ENCODE data around the gene ADAMTSL2.
A peak's percentile ranks its signal among the peaks of the same experiment; 100 is the strongest.

Gene ADAMTSL2

DNA sequence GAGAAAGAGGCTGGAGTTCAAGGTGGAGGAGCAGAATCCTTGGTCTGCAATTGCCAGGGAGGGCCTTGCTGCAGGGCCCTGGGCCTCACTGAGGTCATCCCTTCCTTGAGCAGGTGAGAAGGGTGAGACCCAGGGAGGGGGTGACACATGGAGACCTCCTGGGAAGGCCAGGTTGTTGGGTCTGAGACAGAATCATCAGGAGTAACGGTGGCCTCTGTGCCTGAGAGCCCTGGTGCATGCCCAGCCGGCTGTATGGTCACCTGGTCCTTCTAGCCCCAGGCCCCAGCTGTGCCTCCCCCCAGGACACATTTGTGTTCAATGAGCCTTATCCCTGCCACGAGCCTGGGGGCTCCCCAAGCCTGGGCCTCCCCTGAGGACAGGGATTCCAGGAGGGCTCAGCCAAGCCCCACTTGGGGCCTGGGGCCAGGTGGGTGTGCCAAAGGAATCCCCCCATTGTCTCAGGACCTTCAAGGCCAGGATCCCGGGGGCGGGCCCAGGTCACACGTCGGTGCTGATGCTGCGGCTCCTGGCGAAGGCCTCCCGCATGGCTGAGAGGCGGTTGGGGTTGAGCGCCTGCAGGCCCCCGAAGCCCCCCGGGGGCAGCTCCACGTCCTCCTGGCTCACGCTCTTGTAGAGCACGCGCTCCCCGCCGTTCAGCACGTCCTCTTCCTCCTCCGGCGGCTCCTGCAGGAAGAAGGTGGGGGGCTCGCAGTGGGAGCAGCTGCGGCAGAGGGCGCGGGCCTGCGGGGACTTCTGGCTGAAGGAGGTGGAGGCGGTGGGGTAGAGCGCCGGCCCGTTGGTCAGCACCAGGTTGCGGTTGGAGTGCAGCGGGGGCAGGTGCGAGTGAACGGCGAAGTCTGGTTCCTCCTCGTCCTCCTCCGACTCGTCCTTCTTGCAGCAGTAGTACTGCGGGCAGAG, 44.3 kb downstream of the ADAMTSL2 start:
- DNase-seq: no peak
- in situ Hi-C loops (cut with MboI; ENCODE audit: low pct_unique_long_range_greater_than_20kb, low sequenced_read_pairs): no loop called here

- in situ Hi-C loops (cut with MboI; ENCODE audit: low pct_unique_long_range_greater_than_20kb, low sequenced_read_pairs): no loop called here
These were observed 45.3 kb downstream of the ADAMTSL2 start for GRCh38 chr9:133579601-133580418.

DNA sequence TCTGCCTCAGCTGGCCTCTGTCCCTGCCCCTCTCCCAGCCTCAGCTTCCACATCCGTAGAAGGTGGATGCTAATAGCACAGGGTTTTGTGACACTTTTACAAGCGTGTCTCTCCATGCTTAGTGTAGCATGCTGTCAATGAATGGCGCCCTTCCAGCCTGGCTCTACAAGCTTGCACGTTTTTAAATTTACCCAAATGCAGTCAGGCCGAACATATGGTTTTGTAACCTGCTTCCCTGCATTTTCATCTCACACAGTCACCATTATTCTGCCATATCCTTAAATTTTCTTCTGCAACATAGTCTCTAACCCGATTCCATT, 45.9 kb downstream of the ADAMTSL2 start:
- no peak for DNase-seq
- in situ Hi-C loops (cut with MboI; ENCODE audit: low pct_unique_long_range_greater_than_20kb, low sequenced_read_pairs): no loop called here

More at GRCh38 chr9:133579601-133580418, 45.3 kb downstream of the ADAMTSL2 start:
- no peak for DNase-seq

GRCh38 chr9:133581011-133581410, 46.5 kb downstream of the ADAMTSL2 start:
- in situ Hi-C loops (cut with MboI; ENCODE audit: low pct_unique_long_range_greater_than_20kb, low sequenced_read_pairs): no loop called here
- no peak for DNase-seq

- in situ Hi-C loops (cut with MboI; ENCODE audit: low pct_unique_long_range_greater_than_20kb, low sequenced_read_pairs): no loop called here
- DNase-seq: no peak
These were observed 47.2 kb downstream of the ADAMTSL2 start for GRCh38 chr9:133581513-133582343.

GRCh38 chr9:133582501-133583045, 48.1 kb downstream of the ADAMTSL2 start:
- in situ Hi-C loops (cut with MboI; ENCODE audit: low pct_unique_long_range_greater_than_20kb, low sequenced_read_pairs): no loop called here
- DNase-seq: no peak

DNA sequence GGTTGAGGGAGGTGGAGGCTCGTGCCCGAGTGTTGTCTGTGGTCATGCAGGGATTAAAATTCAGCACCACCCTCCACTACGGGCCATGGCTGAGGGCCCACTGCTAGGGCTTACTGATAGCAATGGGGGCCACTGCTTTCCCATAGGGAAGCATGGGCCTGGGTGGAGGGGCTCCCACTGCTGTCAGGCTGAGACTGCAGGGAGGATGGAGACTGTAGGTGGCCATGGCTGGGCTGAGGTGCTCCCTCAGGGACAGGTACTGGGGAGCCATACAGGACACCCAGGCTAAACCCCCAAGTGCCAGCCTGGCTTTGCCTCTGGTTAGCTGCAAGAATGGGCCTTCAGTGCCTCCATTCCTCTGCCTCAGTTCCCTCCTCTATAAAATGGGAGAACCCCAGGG, 48.6 kb downstream of the ADAMTSL2 start:
- in situ Hi-C loops (cut with MboI; ENCODE audit: low pct_unique_long_range_greater_than_20kb, low sequenced_read_pairs): no loop called here
- no peak for DNase-seq

GRCh38 chr9:133583586-133583985, 49.1 kb downstream of the ADAMTSL2 start:
- no peak for DNase-seq
- in situ Hi-C loops (cut with MboI; ENCODE audit: low pct_unique_long_range_greater_than_20kb, low sequenced_read_pairs): no loop called here

DNA sequence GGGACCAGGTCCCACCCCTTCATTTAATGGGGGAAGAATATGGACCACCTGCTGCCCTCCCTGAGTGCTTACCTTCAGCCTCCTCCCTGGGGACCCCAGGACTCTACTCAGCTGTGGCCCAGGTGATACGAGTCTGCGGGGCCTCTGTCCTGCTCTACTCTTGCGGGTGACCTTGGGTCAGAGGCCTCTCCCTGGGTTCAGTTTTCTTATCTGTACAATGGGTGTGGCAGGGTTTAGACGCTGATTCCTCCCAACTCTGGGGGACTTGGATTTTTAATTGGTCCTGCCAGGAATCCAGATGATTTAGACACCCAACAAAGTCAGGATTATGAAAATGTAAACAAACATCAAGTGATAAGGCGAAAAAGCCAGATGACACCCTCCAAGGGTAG, 49.7 kb downstream of the ADAMTSL2 start:
- in situ Hi-C loops (cut with MboI; ENCODE audit: low pct_unique_long_range_greater_than_20kb, low sequenced_read_pairs): no loop called here
- no peak for DNase-seq

DNA sequence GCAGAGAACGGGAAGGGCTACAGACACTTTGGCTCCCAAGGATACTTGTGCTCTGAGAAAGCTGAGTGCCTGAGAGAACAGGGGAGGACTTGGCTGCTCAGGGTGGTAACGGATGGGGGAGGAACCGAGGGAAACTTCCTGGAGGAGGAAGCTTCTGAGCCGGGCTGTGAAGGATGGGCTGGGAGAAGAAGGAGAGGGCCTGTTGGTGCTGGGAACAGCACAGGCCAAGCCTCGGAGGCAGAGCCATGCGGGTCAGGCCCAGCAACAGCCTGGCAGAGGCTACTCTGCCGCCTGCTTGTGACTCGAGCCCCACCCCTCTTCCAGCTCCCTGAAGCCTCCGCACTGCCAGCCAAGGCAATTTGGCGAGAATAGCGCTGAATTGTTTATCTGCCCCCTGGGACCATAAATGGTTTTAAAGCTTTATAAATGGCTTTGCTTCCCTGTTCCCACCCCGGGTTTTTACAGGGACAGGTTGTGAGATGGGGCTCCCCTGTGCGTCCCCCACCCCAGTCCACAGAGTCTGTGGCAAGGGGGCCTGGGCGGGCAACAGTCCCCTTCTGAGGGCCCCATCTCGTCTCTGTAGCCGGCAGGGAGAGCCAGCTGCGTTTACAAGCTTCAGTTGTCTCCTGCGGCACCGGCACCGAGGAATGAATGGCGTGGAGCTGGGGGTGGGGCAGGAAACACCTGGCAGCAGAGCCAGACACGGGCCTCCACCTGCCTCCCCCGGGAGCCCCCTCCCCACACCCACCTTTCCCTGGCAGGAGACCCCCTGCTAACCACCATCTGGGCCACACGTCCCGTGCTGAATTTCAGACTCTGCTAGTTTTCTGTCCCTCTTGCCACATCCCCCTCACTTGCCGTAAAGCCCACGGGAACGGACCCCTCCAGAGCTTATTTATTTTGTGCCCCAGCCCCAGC, 50.3 kb downstream of the ADAMTSL2 start:
- in situ Hi-C loops (cut with MboI; ENCODE audit: low pct_unique_long_range_greater_than_20kb, low sequenced_read_pairs): no loop called here
- DNase-seq: no peak

GRCh38 chr9:133585481-133586351, 51.2 kb downstream of the ADAMTSL2 start:
- in situ Hi-C loops (cut with MboI; ENCODE audit: low pct_unique_long_range_greater_than_20kb, low sequenced_read_pairs): no loop called here

GRCh38 chr9:133587051-133587450, 52.5 kb downstream of the ADAMTSL2 start:
- DNase-seq: no peak
- in situ Hi-C loops (cut with MboI; ENCODE audit: low pct_unique_long_range_greater_than_20kb, low sequenced_read_pairs): no loop called here

More at GRCh38 chr9:133585481-133586351, 51.2 kb downstream of the ADAMTSL2 start:
- peak; percentile 38 for DNase-seq

- no peak for DNase-seq
- in situ Hi-C loops (cut with MboI; ENCODE audit: low pct_unique_long_range_greater_than_20kb, low sequenced_read_pairs): no loop called here
These were observed 53.0 kb downstream of the ADAMTSL2 start for GRCh38 chr9:133587466-133587865.

GRCh38 chr9:133589454-133590227, 55.1 kb downstream of the ADAMTSL2 start:
- peak; percentile 16 for DNase-seq
- in situ Hi-C loops (cut with MboI; ENCODE audit: low pct_unique_long_range_greater_than_20kb, low sequenced_read_pairs): no loop called here

GRCh38 chr9:133590231-133590855, 55.8 kb downstream of the ADAMTSL2 start:
- in situ Hi-C loops (cut with MboI; ENCODE audit: low pct_unique_long_range_greater_than_20kb, low sequenced_read_pairs): no loop called here
- no peak for DNase-seq

Data from KBM-7 (cell line).